Measurements from ENCODE around the gene CYP17A1. TPM values are rescaled to one million over a fixed set of nuclear protein-coding genes. Genes with fewer than 3 reads are reported as not detected.

Gene CYP17A1
- total and polyA plus RNA-seq, 10 of the 15 experiments (the other 5 are each of a cell fraction or from before 2014, with no cell fraction given), result 2.1 TPM; not detected in 9

DNA sequence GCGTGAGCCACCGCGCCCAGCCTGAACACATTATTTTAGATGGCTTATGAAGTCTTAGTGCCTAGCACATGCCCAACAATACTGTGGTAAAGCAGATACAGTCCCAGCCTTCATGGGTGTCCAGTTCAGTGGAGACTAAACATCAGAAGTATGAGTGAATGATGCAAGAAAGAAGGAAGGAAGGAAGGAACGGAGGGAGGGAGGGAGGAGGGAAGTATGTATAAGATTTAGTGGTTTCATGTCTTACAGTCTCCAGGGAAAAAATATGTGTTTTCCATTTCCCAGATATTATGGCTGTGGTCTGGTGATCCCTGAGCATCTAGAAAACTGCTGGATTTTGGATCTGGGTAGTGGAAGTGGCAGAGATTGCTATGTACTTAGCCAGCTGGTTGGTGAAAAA is 35.0 kb upstream of the CYP17A1 start:
- no peaks in the 10 kb centered on the region for H3K36me3 ChIP-seq (ENCODE audit: control insufficient read depth in 2 of 2, insufficient read depth in 2 of 2, low read length in 1 of 2)
- POLR2A ChIA-PET, result no interaction called here
- no peak overlapping the region for H3K9ac ChIP-seq (ENCODE audit: control insufficient read depth, insufficient read depth, low read length)
- no peak for TF ChIP-seq STAT1 (conservative IDR thresholded peaks at IDR 0.05)
- TF ChIP-seq, protein P1, sequence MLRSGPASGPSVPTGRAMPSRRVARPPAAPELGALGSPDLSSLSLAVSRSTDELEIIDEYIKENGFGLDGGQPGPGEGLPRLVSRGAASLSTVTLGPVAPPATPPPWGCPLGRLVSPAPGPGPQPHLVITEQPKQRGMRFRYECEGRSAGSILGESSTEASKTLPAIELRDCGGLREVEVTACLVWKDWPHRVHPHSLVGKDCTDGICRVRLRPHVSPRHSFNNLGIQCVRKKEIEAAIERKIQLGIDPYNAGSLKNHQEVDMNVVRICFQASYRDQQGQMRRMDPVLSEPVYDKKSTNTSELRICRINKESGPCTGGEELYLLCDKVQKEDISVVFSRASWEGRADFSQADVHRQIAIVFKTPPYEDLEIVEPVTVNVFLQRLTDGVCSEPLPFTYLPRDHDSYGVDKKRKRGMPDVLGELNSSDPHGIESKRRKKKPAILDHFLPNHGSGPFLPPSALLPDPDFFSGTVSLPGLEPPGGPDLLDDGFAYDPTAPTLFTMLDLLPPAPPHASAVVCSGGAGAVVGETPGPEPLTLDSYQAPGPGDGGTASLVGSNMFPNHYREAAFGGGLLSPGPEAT (IDR thresholded peaks at IDR 0.05; ENCODE audit: low read depth), result no peak
- no peak for TF ChIP-seq HDAC2 (IDR thresholded peaks at IDR 0.05)
- TF ChIP-seq EED (IDR thresholded peaks at IDR 0.05; ENCODE audit: low read depth), result no peak
- TF ChIP-seq NFIC (IDR thresholded peaks at IDR 0.05; ENCODE audit: low read depth, low read length), result no peak
- no peak for TF ChIP-seq MYB (IDR thresholded peaks at IDR 0.05; ENCODE audit: borderline replicate concordance, low read depth, low read length)
- no peak for TF ChIP-seq ZBED1 (IDR thresholded peaks at IDR 0.05; ENCODE audit: borderline replicate concordance)
- TF ChIP-seq EGR1 (IDR thresholded peaks at IDR 0.05; ENCODE audit: borderline replicate concordance in 1 of 2, low read depth in 2 of 2, low read length in 2 of 2), result no peak
- TF ChIP-seq NR2C1 (IDR thresholded peaks at IDR 0.05), result no peak
- TF ChIP-seq, protein P2, sequence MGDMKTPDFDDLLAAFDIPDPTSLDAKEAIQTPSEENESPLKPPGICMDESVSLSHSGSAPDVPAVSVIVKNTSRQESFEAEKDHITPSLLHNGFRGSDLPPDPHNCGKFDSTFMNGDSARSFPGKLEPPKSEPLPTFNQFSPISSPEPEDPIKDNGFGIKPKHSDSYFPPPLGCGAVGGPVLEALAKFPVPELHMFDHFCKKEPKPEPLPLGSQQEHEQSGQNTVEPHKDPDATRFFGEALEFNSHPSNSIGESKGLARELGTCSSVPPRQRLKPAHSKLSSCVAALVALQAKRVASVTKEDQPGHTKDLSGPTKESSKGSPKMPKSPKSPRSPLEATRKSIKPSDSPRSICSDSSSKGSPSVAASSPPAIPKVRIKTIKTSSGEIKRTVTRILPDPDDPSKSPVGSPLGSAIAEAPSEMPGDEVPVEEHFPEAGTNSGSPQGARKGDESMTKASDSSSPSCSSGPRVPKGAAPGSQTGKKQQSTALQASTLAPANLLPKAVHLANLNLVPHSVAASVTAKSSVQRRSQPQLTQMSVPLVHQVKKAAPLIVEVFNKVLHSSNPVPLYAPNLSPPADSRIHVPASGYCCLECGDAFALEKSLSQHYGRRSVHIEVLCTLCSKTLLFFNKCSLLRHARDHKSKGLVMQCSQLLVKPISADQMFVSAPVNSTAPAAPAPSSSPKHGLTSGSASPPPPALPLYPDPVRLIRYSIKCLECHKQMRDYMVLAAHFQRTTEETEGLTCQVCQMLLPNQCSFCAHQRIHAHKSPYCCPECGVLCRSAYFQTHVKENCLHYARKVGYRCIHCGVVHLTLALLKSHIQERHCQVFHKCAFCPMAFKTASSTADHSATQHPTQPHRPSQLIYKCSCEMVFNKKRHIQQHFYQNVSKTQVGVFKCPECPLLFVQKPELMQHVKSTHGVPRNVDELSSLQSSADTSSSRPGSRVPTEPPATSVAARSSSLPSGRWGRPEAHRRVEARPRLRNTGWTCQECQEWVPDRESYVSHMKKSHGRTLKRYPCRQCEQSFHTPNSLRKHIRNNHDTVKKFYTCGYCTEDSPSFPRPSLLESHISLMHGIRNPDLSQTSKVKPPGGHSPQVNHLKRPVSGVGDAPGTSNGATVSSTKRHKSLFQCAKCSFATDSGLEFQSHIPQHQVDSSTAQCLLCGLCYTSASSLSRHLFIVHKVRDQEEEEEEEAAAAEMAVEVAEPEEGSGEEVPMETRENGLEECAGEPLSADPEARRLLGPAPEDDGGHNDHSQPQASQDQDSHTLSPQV (IDR thresholded peaks at IDR 0.05), result no peak
- no peak for TF ChIP-seq RBBP5 (conservative IDR thresholded peaks at IDR 0.05)
- no peak for TF ChIP-seq TBL1XR1 (IDR thresholded peaks at IDR 0.05; ENCODE audit: low read depth, low read length)
- TF ChIP-seq, protein P3, sequence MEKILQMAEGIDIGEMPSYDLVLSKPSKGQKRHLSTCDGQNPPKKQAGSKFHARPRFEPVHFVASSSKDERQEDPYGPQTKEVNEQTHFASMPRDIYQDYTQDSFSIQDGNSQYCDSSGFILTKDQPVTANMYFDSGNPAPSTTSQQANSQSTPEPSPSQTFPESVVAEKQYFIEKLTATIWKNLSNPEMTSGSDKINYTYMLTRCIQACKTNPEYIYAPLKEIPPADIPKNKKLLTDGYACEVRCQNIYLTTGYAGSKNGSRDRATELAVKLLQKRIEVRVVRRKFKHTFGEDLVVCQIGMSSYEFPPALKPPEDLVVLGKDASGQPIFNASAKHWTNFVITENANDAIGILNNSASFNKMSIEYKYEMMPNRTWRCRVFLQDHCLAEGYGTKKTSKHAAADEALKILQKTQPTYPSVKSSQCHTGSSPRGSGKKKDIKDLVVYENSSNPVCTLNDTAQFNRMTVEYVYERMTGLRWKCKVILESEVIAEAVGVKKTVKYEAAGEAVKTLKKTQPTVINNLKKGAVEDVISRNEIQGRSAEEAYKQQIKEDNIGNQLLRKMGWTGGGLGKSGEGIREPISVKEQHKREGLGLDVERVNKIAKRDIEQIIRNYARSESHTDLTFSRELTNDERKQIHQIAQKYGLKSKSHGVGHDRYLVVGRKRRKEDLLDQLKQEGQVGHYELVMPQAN (conservative IDR thresholded peaks at IDR 0.05), result no peak
- no peak for TF ChIP-seq CBX3 (IDR thresholded peaks at IDR 0.05; ENCODE audit: borderline replicate concordance, low read depth)
- TF ChIP-seq, protein P4, sequence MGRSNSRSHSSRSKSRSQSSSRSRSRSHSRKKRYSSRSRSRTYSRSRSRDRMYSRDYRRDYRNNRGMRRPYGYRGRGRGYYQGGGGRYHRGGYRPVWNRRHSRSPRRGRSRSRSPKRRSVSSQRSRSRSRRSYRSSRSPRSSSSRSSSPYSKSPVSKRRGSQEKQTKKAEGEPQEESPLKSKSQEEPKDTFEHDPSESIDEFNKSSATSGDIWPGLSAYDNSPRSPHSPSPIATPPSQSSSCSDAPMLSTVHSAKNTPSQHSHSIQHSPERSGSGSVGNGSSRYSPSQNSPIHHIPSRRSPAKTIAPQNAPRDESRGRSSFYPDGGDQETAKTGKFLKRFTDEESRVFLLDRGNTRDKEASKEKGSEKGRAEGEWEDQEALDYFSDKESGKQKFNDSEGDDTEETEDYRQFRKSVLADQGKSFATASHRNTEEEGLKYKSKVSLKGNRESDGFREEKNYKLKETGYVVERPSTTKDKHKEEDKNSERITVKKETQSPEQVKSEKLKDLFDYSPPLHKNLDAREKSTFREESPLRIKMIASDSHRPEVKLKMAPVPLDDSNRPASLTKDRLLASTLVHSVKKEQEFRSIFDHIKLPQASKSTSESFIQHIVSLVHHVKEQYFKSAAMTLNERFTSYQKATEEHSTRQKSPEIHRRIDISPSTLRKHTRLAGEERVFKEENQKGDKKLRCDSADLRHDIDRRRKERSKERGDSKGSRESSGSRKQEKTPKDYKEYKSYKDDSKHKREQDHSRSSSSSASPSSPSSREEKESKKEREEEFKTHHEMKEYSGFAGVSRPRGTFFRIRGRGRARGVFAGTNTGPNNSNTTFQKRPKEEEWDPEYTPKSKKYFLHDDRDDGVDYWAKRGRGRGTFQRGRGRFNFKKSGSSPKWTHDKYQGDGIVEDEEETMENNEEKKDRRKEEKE (IDR thresholded peaks at IDR 0.05), result no peak
- BruUV-seq (replicated peaks), result no TSS peak
- FAIRE-seq (no peak), DNase-seq (ENCODE audit: low read depth, low spot score) (no peak), ATAC-seq (no peak)
- H3K27ac ChIP-seq (ENCODE audit: control insufficient read depth, insufficient read depth), result no peak overlapping the region
- CTCF ChIA-PET, result no interaction called here
- no peaks in the 10 kb centered on the region for H3K27me3 ChIP-seq (replicated peaks in 1 of 2; ENCODE audit: control insufficient read depth in 2 of 2, insufficient read depth in 2 of 2, low read length in 1 of 2)
- no peak overlapping the region for H2AFZ ChIP-seq (ENCODE audit: control insufficient read depth, low read depth, low read length)
- in situ Hi-C loops (cut with MboI) (no loop called here), intact Hi-C loops (cut with micrococcal nuclease; ENCODE audit: unreplicated experiment) (no loop called here)
- no peaks in the 10 kb centered on the region for H3K9me3 ChIP-seq (replicated peaks; ENCODE audit: control insufficient read depth, insufficient read depth, low read length)
- H3K4me2 ChIP-seq (ENCODE audit: control insufficient read depth, insufficient read depth), result no peak overlapping the region
- no peaks in the 10 kb centered on the region for H3K4me1 ChIP-seq (ENCODE audit: control insufficient read depth, insufficient read depth, low read length)
- 72% methylated on average over 4 of the region's 4 CpGs for WGBS (ENCODE audit: insufficient coverage, insufficient replicate concordance, low lambda C conversion rate, missing lambda C conversion rate)
- H3K79me2 ChIP-seq (ENCODE audit: control insufficient read depth, insufficient read depth, low read length), result no peaks in the 10 kb centered on the region
- no peaks in the 10 kb centered on the region for H4K20me1 ChIP-seq (ENCODE audit: control insufficient read depth, insufficient read depth)
- SMC1A ChIA-PET (ENCODE audit: uncharacterized antibody, unreplicated experiment), result no interaction called here
- RAD21 ChIA-PET (ENCODE audit: unreplicated experiment), result no interaction called here
- H3K4me3 ChIP-seq, result no peak overlapping the region

Data from GM12878 (cell line).